AG09319 (cell line): Measurements from ENCODE around the gene OTP.

ENCODE experiments used
- DNase-seq: peaks from one replicate; pipeline ENCODE4 v3.0.0-alpha.2; 2010; ENCODE audit warnings: low read depth; ENCODE audit errors: extremely low read depth
- TF ChIP-seq, protein P1 (sequence below): IDR thresholded peaks from 2 replicates; pipeline ENCODE4 v1.5.1; 2011; ENCODE audit warnings: low read depth, mild to moderate bottlenecking, inconsistent platforms, low read length, moderate library complexity

OTP gene

DNA sequence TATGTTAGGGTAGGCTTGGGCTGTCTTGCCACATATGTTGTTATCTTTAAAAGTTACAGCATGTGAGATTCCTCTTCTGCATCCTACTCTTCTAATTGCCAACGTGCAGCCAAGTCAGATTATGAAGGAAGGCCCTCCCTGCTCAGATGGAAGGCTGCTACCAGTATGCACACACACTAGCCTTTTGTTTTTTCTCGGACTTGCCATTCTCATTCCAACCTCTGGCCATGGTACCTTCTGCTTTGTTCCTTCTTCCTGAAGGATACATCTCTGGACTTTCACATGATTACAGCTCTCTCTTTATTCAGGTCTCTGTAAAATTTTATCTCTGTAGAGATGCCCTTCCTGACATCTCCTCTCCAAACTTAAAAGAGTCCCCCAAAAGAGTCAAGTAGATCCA lies 12.8 kb upstream of the OTP start:
- no peak for DNase-seq
- TF ChIP-seq, protein P1, sequence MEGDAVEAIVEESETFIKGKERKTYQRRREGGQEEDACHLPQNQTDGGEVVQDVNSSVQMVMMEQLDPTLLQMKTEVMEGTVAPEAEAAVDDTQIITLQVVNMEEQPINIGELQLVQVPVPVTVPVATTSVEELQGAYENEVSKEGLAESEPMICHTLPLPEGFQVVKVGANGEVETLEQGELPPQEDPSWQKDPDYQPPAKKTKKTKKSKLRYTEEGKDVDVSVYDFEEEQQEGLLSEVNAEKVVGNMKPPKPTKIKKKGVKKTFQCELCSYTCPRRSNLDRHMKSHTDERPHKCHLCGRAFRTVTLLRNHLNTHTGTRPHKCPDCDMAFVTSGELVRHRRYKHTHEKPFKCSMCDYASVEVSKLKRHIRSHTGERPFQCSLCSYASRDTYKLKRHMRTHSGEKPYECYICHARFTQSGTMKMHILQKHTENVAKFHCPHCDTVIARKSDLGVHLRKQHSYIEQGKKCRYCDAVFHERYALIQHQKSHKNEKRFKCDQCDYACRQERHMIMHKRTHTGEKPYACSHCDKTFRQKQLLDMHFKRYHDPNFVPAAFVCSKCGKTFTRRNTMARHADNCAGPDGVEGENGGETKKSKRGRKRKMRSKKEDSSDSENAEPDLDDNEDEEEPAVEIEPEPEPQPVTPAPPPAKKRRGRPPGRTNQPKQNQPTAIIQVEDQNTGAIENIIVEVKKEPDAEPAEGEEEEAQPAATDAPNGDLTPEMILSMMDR: no peak

GRCh38 chr5:77650686-77651085 lies 12.2 kb upstream of the OTP start:
- TF ChIP-seq, protein P1: no peak

GRCh38 chr5:77649776-77650175 lies 11.3 kb upstream of the OTP start:
- TF ChIP-seq, protein P1: no peak
- no peak for DNase-seq

More at GRCh38 chr5:77650686-77651085, 12.2 kb upstream of the OTP start:
- DNase-seq: no peak

- TF ChIP-seq, protein P1: no peak
- DNase-seq: no peak
These were observed 7.6 kb upstream of the OTP start for GRCh38 chr5:77645995-77646639.

DNA sequence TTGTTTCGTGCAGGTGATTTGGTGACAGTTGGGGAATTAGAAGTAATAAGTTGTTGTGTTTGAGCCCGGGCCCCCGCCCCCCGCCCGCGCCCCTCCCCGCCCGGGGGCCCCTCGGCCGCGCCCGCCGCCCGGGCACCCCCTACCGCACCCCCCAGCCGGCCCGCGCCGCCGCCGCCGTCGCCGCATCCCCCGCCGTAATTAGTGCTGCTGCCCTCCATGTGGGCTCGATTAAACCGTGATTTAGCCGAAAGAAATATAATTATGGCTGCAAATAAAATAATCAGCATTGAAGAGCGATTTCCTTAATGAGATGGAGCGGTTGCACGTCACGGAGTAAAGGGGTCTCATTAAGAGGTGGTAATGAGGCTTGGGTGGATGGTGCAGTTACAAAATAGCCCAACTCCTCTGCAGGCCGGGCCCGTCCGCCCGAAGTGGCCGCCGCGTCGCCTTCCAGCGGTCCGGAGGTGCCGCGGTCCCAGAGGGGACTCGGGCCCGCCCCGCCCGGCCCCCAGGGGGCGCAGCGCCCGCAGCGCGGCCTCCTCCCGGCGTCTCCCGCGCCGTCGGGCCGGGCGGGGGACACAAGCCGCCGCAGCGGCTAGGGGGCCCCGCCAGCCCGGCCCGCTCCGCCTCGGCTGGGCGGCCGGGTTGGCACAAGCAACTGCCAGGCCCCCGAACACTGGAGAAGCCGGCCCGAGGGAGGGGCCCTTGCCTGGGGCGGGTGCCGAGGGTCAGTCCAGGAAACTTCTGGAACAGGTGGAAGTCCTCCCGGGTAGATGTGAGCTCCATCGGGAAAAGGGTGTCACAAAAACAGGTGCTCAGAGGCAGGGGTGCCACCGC lies 6.9 kb upstream of the OTP start:
- DNase-seq: no peak

GRCh38 chr5:77644371-77645157 lies 6.1 kb upstream of the OTP start:
- DNase-seq: no peak
- TF ChIP-seq, protein P1: no peak

More for the DNA sequence above, 6.9 kb upstream of the OTP start:
- TF ChIP-seq, protein P1: peak; percentile 9; the same call in 1 of the 2 replicates
